NCI-H69 (cell line): Measurements from ENCODE around the gene OIP5.

ENCODE experiments used
- DNase-seq: peaks from one replicate; lab custom pipeline; 2025; lab: John Stamatoyannopoulos, UW

Gene OIP5

GRCh38 chr15:41259546-41260189, 72.7 kb downstream of the OIP5 start:
- DNase-seq, result no peak
